ENCODE data around the gene FKBP5. TPM values are rescaled to one million over a fixed set of nuclear protein-coding genes. Genes with fewer than 3 reads are reported as not detected.

FKBP5 gene
- total RNA-seq, 1 experiment from 2014 or later: 33.9 TPM

DNA sequence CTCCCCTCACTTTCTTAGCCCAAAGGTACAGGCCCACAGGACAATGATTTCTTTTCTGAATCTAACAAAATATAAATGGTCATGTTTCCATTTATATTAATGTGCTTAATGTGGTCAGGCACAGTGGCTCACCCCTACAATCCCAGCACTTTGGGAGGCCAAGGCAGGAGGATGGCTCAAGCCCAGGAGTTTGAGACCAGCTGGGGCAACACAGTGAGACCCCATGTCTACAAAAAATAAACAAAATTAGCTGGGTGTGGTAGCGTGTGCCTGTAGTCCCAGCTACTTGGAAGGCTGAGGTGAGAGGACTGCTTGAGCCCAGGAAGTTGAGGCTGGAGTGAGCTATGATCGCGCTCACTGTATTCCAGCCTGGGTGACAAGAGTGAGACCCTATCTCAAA lies 98.8 kb downstream of the FKBP5 start:
- no peak overlapping the region for H3K4me3 Mint-ChIP-seq
- no peaks in the 10 kb centered on the region for H3K79me1 ChIP-seq (ENCODE audit: insufficient read depth, low read depth, low read length, poor library complexity, severe bottlenecking)
- no peaks in the 10 kb centered on the region for H3K79me2 ChIP-seq (ENCODE audit: insufficient read depth, low read length)
- H3K14ac ChIP-seq (ENCODE audit: insufficient read depth, low read length): no peak overlapping the region
- H2BK20ac ChIP-seq (ENCODE audit: low read depth, low read length, poor library complexity, severe bottlenecking): no peak overlapping the region
- H3K27ac ChIP-seq (ENCODE audit: insufficient read length, low read depth, low read length): no peak overlapping the region
- H3K4me2 ChIP-seq (ENCODE audit: insufficient read depth, insufficient read length, low read length): no peak overlapping the region
- H3K9me3 ChIP-seq (ENCODE audit: control insufficient read depth, low read depth, low read length): no peaks in the 10 kb centered on the region
- H3K36me3 Mint-ChIP-seq (ENCODE audit: insufficient read depth in 1 of 3, low read depth in 3 of 3): peaks cover 1 to 41% (median 18%) of the 10 kb centered on the region in 3 experiments; a peak in 5 of 7 replicates
- H3K4me1 ChIP-seq (ENCODE audit: insufficient read depth, low read length): no peaks in the 10 kb centered on the region
- no peak overlapping the region for H2AFZ ChIP-seq (ENCODE audit: low read length)
- TF ChIP-seq, protein P1, sequence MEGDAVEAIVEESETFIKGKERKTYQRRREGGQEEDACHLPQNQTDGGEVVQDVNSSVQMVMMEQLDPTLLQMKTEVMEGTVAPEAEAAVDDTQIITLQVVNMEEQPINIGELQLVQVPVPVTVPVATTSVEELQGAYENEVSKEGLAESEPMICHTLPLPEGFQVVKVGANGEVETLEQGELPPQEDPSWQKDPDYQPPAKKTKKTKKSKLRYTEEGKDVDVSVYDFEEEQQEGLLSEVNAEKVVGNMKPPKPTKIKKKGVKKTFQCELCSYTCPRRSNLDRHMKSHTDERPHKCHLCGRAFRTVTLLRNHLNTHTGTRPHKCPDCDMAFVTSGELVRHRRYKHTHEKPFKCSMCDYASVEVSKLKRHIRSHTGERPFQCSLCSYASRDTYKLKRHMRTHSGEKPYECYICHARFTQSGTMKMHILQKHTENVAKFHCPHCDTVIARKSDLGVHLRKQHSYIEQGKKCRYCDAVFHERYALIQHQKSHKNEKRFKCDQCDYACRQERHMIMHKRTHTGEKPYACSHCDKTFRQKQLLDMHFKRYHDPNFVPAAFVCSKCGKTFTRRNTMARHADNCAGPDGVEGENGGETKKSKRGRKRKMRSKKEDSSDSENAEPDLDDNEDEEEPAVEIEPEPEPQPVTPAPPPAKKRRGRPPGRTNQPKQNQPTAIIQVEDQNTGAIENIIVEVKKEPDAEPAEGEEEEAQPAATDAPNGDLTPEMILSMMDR (conservative IDR thresholded peaks at IDR 0.05): no peak
- H4K8ac ChIP-seq (replicated peaks; ENCODE audit: insufficient read length, low read depth, low read length): no peak overlapping the region
- H3K4me1 Mint-ChIP-seq: peaks cover 0 to 4% of the 10 kb centered on the region in 2 experiments; a peak in 1 of 4 replicates
- no peak overlapping the region for H3K23ac ChIP-seq (ENCODE audit: insufficient read length, low read depth, low read length)
- H3K18ac ChIP-seq (ENCODE audit: insufficient read length, low read depth, low read length): no peak overlapping the region
- H3K27me3 Mint-ChIP-seq (ENCODE audit: low read depth): no peaks in the 10 kb centered on the region
- WGBS (ENCODE audit: extremely low coverage, insufficient read length, low lambda C conversion rate): no CpG with 5 or more reads among the region's 3 CpGs
- peak overlapping the region in 2 of 3 experiments; percentile 60 to 77; a peak in 4 of 7 replicates for H3K27ac Mint-ChIP-seq
- H3K4ac ChIP-seq (ENCODE audit: low read depth, low read length): no peak overlapping the region
- H2BK12ac ChIP-seq (ENCODE audit: insufficient read length, low read depth, low read length): no peak overlapping the region
- H2BK5ac ChIP-seq (ENCODE audit: insufficient read length, low read length): no peak overlapping the region
- no peak overlapping the region for H2AK5ac ChIP-seq (ENCODE audit: insufficient read length, low read length)
- no peak overlapping the region for H2BK120ac ChIP-seq (ENCODE audit: low read depth, low read length, poor library complexity, severe bottlenecking)
- no peak overlapping the region for H4K5ac ChIP-seq (ENCODE audit: insufficient read length, low read depth, low read length)
- H3K9me3 Mint-ChIP-seq: no peaks in the 10 kb centered on the region
- no peaks in the 10 kb centered on the region for H3K23me2 ChIP-seq (ENCODE audit: insufficient read length, low read depth, low read length, poor library complexity, severe bottlenecking)
- no peak overlapping the region for H4K91ac ChIP-seq (ENCODE audit: insufficient read length, low read depth, low read length)
- no peaks in the 10 kb centered on the region for H4K20me1 ChIP-seq (ENCODE audit: control insufficient read depth, insufficient read depth, insufficient read length)
- H2BK15ac ChIP-seq (ENCODE audit: low read depth, low read length): no peak overlapping the region
- H3K27me3 ChIP-seq (ENCODE audit: insufficient read depth, low read length): no peaks in the 10 kb centered on the region
- H3K9ac ChIP-seq (ENCODE audit: extremely low read depth, insufficient read length, low read length): no peak overlapping the region
- H3K56ac ChIP-seq (ENCODE audit: insufficient read length, low read depth, low read length): no peak overlapping the region
- no peak for DNase-seq
- H3T11ph ChIP-seq (ENCODE audit: low read length): no peak overlapping the region
